ENCODE data around the gene HMGXB4. TPM values are rescaled to one million over a fixed set of nuclear protein-coding genes. Genes with fewer than 3 reads are reported as not detected.
A peak's percentile ranks its signal among the peaks of the same experiment; 100 is the strongest.

Gene HMGXB4
- total and polyA plus RNA-seq, 2 of the 13 experiments (the other 11 are each of a cell fraction or from before 2014, with no cell fraction given), result 13.9 to 16.3 TPM

GRCh38 chr22:35214968-35215367 lies 42.3 kb upstream of the HMGXB4 start (continued):
- no peak for TF ChIP-seq ZBTB40 (IDR thresholded peaks at IDR 0.05)
- peak; percentile 71; the same call in 1 of the 2 replicates for TF ChIP-seq ZBTB40 (CRISPR knock-in tag; IDR thresholded peaks at IDR 0.05)

GRCh38 chr22:35215993-35216392 lies 41.3 kb upstream of the HMGXB4 start:
- H3K36me3 ChIP-seq (replicated peaks in 1 of 2; ENCODE audit: control insufficient read depth in 1 of 2, insufficient read depth in 2 of 2, low read length in 2 of 2), result peaks cover 0 to 2% of the 10 kb centered on the region in 2 experiments; a peak in 3 of 5 replicates
- H2AFZ ChIP-seq (ENCODE audit: low read length), result no peak overlapping the region
- in situ Hi-C loops (cut with HindIII; ENCODE audit: extremely low pct_ligation_motif_present, low pct_unique_long_range_greater_than_20kb) (no loop called here), intact Hi-C loops (cut with micrococcal nuclease; ENCODE audit: unreplicated experiment) (no loop called here)
- no peak overlapping the region for H3K4me3 ChIP-seq (replicated peaks in 1 of 3; ENCODE audit: insufficient read depth in 1 of 3, low read depth in 2 of 3, low read length in 3 of 3)
- CTCF ChIA-PET (ENCODE audit: low intra/inter-chr PET ratio, low total read pairs), result no interaction called here
- no peak overlapping the region for H3K27ac ChIP-seq (ENCODE audit: extremely low read length, insufficient read depth, low read length)
- H3K79me2 ChIP-seq (ENCODE audit: insufficient read depth, low read length), result no peaks in the 10 kb centered on the region
- H3K4me2 ChIP-seq (ENCODE audit: low read depth, low read length), result no peak overlapping the region
- H3K9me3 ChIP-seq (ENCODE audit: low read length), result no peaks in the 10 kb centered on the region
- DNase-seq (ENCODE audit: low spot score), result no peak
- POLR2A ChIA-PET, result no interaction called here
- FAIRE-seq, result no peak
- H4K20me1 ChIP-seq (ENCODE audit: insufficient read depth, low read length), result no peaks in the 10 kb centered on the region
- no peak for ATAC-seq
- no peaks in the 10 kb centered on the region for H3K4me1 ChIP-seq (ENCODE audit: insufficient read depth, low read length)
- no peaks in the 10 kb centered on the region for H3K27me3 ChIP-seq (ENCODE audit: control insufficient read depth in 1 of 2, insufficient read depth in 2 of 2, low read length in 2 of 2)
- WGBS (ENCODE audit: low lambda C conversion rate), result 65% methylated on average over 3 of the region's 3 CpGs
- BruUV-seq (replicated peaks), result no TSS peak
- H3K9ac ChIP-seq (ENCODE audit: insufficient read depth, low read depth, low read length), result no peak overlapping the region
- no peak for TF ChIP-seq MXD1 (CRISPR knock-in tag; IDR thresholded peaks at IDR 0.05)
- no peak for TF ChIP-seq ZNF331 (CRISPR knock-in tag; IDR thresholded peaks at IDR 0.05)
- no peak for TF ChIP-seq RERE (CRISPR knock-in tag; IDR thresholded peaks at IDR 0.05; ENCODE audit: low read depth)
- TF ChIP-seq BRD4 (CRISPR knock-in tag; IDR thresholded peaks at IDR 0.05), result no peak
- TF ChIP-seq ZBTB43 (CRISPR knock-in tag; conservative IDR thresholded peaks at IDR 0.05), result no peak

Measured in HepG2 (cell line).